ENCODE results near the gene SIMC1.

SIMC1 gene

GRCh38 chr5:176388444-176389134 lies 150.4 kb downstream of the SIMC1 start, which contains the start of the genes HIGD2A and NOP16:
HIGD2A (plus strand) TSS chr5:176388751; CDS start chr5:176388820, 69 bp downstream.
NOP16 (minus strand) TSS chr5:176388598; CDS start chr5:176388539, 59 bp downstream.
- FAIRE-seq (peak; percentile 99), DNase-seq (ENCODE audit: insufficient read length, low spot score) (peak; percentile 93)
- TF ChIP-seq POLR2AphosphoS5 (IDR thresholded peaks at IDR 0.05; ENCODE audit: low read depth, low read length) (peak; percentile 88), SPI1 (IDR thresholded peaks at IDR 0.05; ENCODE audit: low read depth, low read length) (no peak; the same call in 1 of the 2 replicates), POLR2A (IDR thresholded peaks at IDR 0.05; ENCODE audit: low read depth, low read length) (peak; percentile 84), POU2F2 (IDR thresholded peaks at IDR 0.05; ENCODE audit: low read depth, low read length) (peak; percentile 73; the same call in 1 of the 2 replicates)

- DNase-seq (ENCODE audit: insufficient read length, low spot score), result peak; percentile 49
Observed at GRCh38 chr5:176389135-176390123, 151.2 kb downstream of the SIMC1 start.

DNA sequence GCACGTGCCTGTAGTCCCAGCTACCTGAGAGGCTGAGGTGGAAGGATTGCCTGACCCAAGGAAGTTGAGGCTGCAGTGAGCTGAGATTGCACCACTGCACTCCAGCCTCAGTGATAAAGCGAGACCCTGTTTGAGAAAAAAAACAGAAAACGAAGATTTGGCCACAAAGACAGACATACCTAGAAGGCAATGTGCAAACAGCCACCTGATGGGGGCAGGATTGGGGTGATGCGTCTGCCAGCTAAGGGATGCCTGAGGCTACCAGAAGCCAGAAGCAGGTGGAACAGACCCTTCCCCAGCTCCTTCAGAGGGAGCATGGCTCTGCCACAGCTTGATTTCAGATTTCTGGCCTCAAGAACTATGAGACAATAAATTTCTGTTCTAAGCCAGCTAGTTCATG lies 153.3 kb downstream of the SIMC1 start:
- DNase-seq (ENCODE audit: insufficient read length, low spot score) (no peak), FAIRE-seq (no peak)
- TF ChIP-seq POU2F2 (IDR thresholded peaks at IDR 0.05; ENCODE audit: low read depth, low read length) (no peak), PAX5 (IDR thresholded peaks at IDR 0.05; ENCODE audit: insufficient read depth, low read length, severe bottlenecking) (no peak), POLR2AphosphoS5 (IDR thresholded peaks at IDR 0.05; ENCODE audit: low read depth, low read length) (peak; percentile 38; the same call in 1 of the 2 replicates)

More at GRCh38 chr5:176389135-176390123, 151.2 kb downstream of the SIMC1 start:
- TF ChIP-seq PAX5 (IDR thresholded peaks at IDR 0.05; ENCODE audit: insufficient read depth, low read length, severe bottlenecking), result no peak
- TF ChIP-seq POLR2AphosphoS5 (IDR thresholded peaks at IDR 0.05; ENCODE audit: low read depth, low read length), result peak; percentile 92
- peak; percentile 68; the same call in 1 of the 2 replicates for TF ChIP-seq POLR2A (IDR thresholded peaks at IDR 0.05; ENCODE audit: low read depth, low read length)
- TF ChIP-seq SPI1 (IDR thresholded peaks at IDR 0.05; ENCODE audit: low read depth, low read length), result peak; percentile 83
- TF ChIP-seq POU2F2 (IDR thresholded peaks at IDR 0.05; ENCODE audit: low read depth, low read length), result no peak
- TF ChIP-seq TAF1 (IDR thresholded peaks at IDR 0.05; ENCODE audit: low read depth, low read length), result peak; percentile 78
- FAIRE-seq, result no peak

DNA sequence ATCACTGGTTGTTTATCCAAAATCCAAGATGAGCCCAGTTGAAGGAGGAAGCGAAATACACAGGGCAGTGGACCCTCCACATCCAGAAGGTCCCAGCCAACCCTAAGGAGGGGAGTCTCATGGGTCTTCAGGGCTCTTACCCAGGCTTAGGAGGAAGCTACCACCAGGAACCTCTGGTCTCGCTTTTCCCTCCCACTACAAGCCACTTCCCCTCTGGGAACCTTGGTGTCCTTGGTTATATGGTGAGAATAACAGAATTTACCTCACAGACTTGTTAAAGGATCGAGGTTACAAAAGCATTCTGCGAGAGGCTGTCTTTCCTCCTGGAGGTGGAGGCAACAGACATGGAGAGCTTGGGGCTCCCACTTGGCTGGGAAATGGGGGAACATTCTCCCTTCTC lies 153.8 kb downstream of the SIMC1 start:
- FAIRE-seq, result no peak

DNA sequence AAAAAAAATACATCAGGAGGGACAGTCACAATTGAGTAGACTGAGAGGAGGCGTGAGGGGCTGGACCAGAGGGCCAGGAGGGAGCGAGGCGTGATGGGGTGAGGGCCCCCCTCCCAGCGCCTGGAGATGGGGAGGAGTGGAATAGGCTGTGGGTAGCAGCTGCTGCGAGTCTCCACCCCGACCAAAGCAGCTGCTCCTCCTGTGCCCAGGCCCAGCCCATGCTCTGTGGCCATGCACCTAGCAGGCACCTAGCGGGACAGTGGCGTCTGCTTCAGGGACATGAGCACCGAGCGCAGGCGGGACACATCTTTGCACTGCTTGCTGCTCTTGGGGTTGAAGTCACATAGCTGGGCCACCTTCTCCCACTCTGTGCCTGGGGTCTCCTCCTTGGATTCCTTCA lies 154.3 kb downstream of the SIMC1 start:
- no peak for FAIRE-seq
- no peak for DNase-seq (ENCODE audit: insufficient read length, low spot score)
- TF ChIP-seq TAF1 (IDR thresholded peaks at IDR 0.05; ENCODE audit: low read depth, low read length), result no peak
- no peak for TF ChIP-seq PAX5 (IDR thresholded peaks at IDR 0.05; ENCODE audit: insufficient read depth, low read length, severe bottlenecking)
- no peak for TF ChIP-seq POU2F2 (IDR thresholded peaks at IDR 0.05; ENCODE audit: low read depth, low read length)
- TF ChIP-seq POLR2AphosphoS5 (IDR thresholded peaks at IDR 0.05; ENCODE audit: low read depth, low read length), result no peak
- TF ChIP-seq POLR2A (IDR thresholded peaks at IDR 0.05; ENCODE audit: low read depth, low read length), result no peak
- TF ChIP-seq SPI1 (IDR thresholded peaks at IDR 0.05; ENCODE audit: low read depth, low read length), result no peak

More for the DNA sequence above, 153.8 kb downstream of the SIMC1 start:
- DNase-seq (ENCODE audit: insufficient read length, low spot score), result no peak
- TF ChIP-seq POU2F2 (IDR thresholded peaks at IDR 0.05; ENCODE audit: low read depth, low read length), result no peak
- no peak for TF ChIP-seq POLR2AphosphoS5 (IDR thresholded peaks at IDR 0.05; ENCODE audit: low read depth, low read length)
- no peak for TF ChIP-seq SPI1 (IDR thresholded peaks at IDR 0.05; ENCODE audit: low read depth, low read length)
- TF ChIP-seq PAX5 (IDR thresholded peaks at IDR 0.05; ENCODE audit: insufficient read depth, low read length, severe bottlenecking), result no peak
- no peak for TF ChIP-seq TAF1 (IDR thresholded peaks at IDR 0.05; ENCODE audit: low read depth, low read length)
- no peak for TF ChIP-seq POLR2A (IDR thresholded peaks at IDR 0.05; ENCODE audit: low read depth, low read length)

- TF ChIP-seq POU2F2 (IDR thresholded peaks at IDR 0.05; ENCODE audit: low read depth, low read length) (no peak), POLR2A (IDR thresholded peaks at IDR 0.05; ENCODE audit: low read depth, low read length) (no peak), POLR2AphosphoS5 (IDR thresholded peaks at IDR 0.05; ENCODE audit: low read depth, low read length) (no peak), TAF1 (IDR thresholded peaks at IDR 0.05; ENCODE audit: low read depth, low read length) (no peak), PAX5 (IDR thresholded peaks at IDR 0.05; ENCODE audit: insufficient read depth, low read length, severe bottlenecking) (no peak), SPI1 (IDR thresholded peaks at IDR 0.05; ENCODE audit: low read depth, low read length) (no peak)
- FAIRE-seq (no peak), DNase-seq (ENCODE audit: insufficient read length, low spot score) (no peak)
Observed at GRCh38 chr5:176394096-176394495, 155.9 kb downstream of the SIMC1 start.

GRCh38 chr5:176394881-176395675 lies 156.9 kb downstream of the SIMC1 start:
- no peak for FAIRE-seq
- DNase-seq (ENCODE audit: insufficient read length, low spot score), result no peak

More at GRCh38 chr5:176394881-176395675, 156.9 kb downstream of the SIMC1 start:
- TF ChIP-seq TAF1 (IDR thresholded peaks at IDR 0.05; ENCODE audit: low read depth, low read length), result no peak
- TF ChIP-seq SPI1 (IDR thresholded peaks at IDR 0.05; ENCODE audit: low read depth, low read length), result no peak
- no peak for TF ChIP-seq POLR2A (IDR thresholded peaks at IDR 0.05; ENCODE audit: low read depth, low read length)
- TF ChIP-seq POLR2AphosphoS5 (IDR thresholded peaks at IDR 0.05; ENCODE audit: low read depth, low read length), result no peak
